Breast epithelium (tissue), 4 donors: ENCODE measurements around the gene SLC36A4. TPM values are rescaled to one million over a fixed set of nuclear protein-coding genes. Genes with fewer than 3 reads are reported as not detected.
"Not testable (repeated sequence)": the region's sequence is repeated elsewhere in the genome, so short reads cannot be mapped to it uniquely, and the experiment has no call there.

ENCODE experiments used
- DNase-seq, 2 donors: peaks; one replicate each; pipeline ENCODE4 v3.0.0-alpha.2; 2019; ENCODE audit warnings: low spot score in 2 of 2
- H3K27ac ChIP-seq, 2 donors: fragments of 200-600 bp; sonication (generic) in 1 of 2; one replicate each; pipeline ENCODE4 v1.5.1; 2016 to 2019; ENCODE audit warnings: mild to moderate bottlenecking in 1 of 2
- H3K27me3 ChIP-seq, 2 donors: fragments of 200-600 bp; sonication (generic) in 1 of 2; one replicate each; pipeline versions ENCODE4 v1.5.1 to v1.6.0; 2017 to 2019; ENCODE audit warnings: control low read depth in 1 of 2, mild to moderate bottlenecking in 1 of 2
- H3K36me3 ChIP-seq: fragments of 200-600 bp; one replicate; pipeline ENCODE4 v1.5.1; 2019
- H3K4me1 ChIP-seq, 2 donors: fragments of 200-600 bp; sonication (generic); one replicate each; pipeline ENCODE4 v1.5.1; 2016 to 2019; ENCODE audit warnings: control low read depth in 1 of 2
- H3K4me3 ChIP-seq, 3 donors: fragments of 200-600 bp; sonication (generic); 1 replicate in 2 of 3; 2 replicates in 1 of 3; pipeline ENCODE4 v1.5.1; 2016 to 2019; ENCODE audit warnings: mild to moderate bottlenecking in 3 of 3, moderate library complexity in 2 of 3
- H3K9me3 ChIP-seq, 2 donors: fragments of 200-600 bp; sonication (generic) in 1 of 2; one replicate each; pipeline ENCODE4 v1.5.1; 2016 to 2019; ENCODE audit warnings: control low read depth in 1 of 2
- POLR2A ChIP-seq: fragments of 450-650 bp; IDR thresholded peaks from one replicate; pipeline ENCODE4 v1.6.1; 2016; ENCODE audit warnings: antibody characterized with exemption, mild to moderate bottlenecking, moderate library complexity
- POLR2AphosphoS5 ChIP-seq, 3 donors: sonication (generic); formaldehyde crosslinking; IDR thresholded peaks; one replicate each; pipeline ENCODE4 v1.6.1; 2017; ENCODE audit warnings: antibody characterized with exemption in 3 of 3
- intact Hi-C: fragments of 100-400 bp; cut with DNase I; formaldehyde crosslinking; loops from one replicate; pipeline ENCODE4 v1.15.1; 2023; ENCODE audit warnings: low total_unique reads
- total RNA-seq, 3 donors: library from RNA; depleted of rRNA; stranded (reverse); fragments of >200 nt; gene quantifications; one replicate each; pipeline ENCODE4 v1.1.0, GENCODE V29; 2016
- TF ChIP-seq, protein P1 (sequence below), 3 donors: fragments of 450-650 bp; IDR thresholded peaks; one replicate each; pipeline ENCODE4 v1.5.1; 2016 to 2017; ENCODE audit warnings: antibody characterized with exemption in 3 of 3, mild to moderate bottlenecking in 3 of 3, moderate library complexity in 3 of 3

The SLC36A4 gene
- total RNA-seq, 3 donors from 2014 or later = 19.8 to 26.3 (median 21.6) TPM

DNA sequence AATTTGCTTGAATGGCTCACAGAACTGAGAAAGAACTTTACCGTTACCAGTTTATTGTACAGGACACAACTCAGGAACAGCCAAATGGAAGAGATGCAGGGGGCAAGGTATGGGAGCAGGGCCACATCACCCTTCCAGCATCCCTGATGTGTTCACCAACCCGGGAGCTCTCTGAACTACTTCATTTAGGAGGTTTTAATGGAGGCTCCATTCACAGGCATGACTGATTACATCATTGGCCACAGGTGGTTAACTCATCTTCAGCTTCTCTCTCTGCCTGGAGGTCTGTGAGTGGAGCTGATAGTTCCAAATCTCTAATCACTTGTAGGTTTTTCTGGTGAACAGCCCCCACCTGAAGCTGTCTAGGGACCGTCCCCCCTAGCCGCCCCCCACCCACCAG is 83.5 kb downstream of the SLC36A4 start:
- TF ChIP-seq, protein P1, sequence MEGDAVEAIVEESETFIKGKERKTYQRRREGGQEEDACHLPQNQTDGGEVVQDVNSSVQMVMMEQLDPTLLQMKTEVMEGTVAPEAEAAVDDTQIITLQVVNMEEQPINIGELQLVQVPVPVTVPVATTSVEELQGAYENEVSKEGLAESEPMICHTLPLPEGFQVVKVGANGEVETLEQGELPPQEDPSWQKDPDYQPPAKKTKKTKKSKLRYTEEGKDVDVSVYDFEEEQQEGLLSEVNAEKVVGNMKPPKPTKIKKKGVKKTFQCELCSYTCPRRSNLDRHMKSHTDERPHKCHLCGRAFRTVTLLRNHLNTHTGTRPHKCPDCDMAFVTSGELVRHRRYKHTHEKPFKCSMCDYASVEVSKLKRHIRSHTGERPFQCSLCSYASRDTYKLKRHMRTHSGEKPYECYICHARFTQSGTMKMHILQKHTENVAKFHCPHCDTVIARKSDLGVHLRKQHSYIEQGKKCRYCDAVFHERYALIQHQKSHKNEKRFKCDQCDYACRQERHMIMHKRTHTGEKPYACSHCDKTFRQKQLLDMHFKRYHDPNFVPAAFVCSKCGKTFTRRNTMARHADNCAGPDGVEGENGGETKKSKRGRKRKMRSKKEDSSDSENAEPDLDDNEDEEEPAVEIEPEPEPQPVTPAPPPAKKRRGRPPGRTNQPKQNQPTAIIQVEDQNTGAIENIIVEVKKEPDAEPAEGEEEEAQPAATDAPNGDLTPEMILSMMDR (IDR thresholded peaks at IDR 0.05) = no peak
- no peak for TF ChIP-seq POLR2AphosphoS5 (IDR thresholded peaks at IDR 0.05)
- TF ChIP-seq POLR2A = no peak
- peaks cover 0 to 7% of the 10 kb centered on the region in 2 donors for H3K9me3 ChIP-seq
- DNase-seq = no peak
- H3K36me3 ChIP-seq = no peaks in the 10 kb centered on the region
- no peak overlapping the region for H3K4me3 ChIP-seq
- intact Hi-C loops = no loop called here
- no peak overlapping the region for H3K27ac ChIP-seq
- no peaks in the 10 kb centered on the region for H3K27me3 ChIP-seq
- no peaks in the 10 kb centered on the region for H3K4me1 ChIP-seq

DNA sequence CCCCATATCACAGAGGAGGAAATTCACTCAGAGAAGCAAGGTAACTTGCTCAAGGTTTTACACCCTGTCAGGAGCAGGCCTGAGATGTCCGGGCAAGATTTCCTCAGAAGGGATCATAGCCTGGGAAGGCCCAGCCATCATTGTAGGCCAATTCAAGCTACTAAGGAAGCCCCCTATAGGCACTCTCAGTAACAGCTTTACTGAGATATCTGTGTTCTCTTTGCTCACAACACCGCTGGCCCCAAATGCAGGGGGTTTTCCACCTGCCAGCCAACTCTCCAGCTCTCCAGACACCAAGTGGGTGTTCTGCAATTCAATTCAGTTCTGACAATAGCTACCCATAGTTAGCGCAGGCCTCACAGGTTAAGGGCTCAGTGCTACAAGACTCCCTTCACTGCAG is 84.0 kb downstream of the SLC36A4 start:
- Histone ChIP-seq H3K27me3 (no peaks in the 10 kb centered on the region), H3K36me3 (no peaks in the 10 kb centered on the region), H3K9me3 (peaks cover 0 to 7% of the 10 kb centered on the region in 2 donors), H3K4me1 (no peaks in the 10 kb centered on the region), H3K4me3 (no peak overlapping the region), H3K27ac (no peak overlapping the region)
- DNase-seq = no peak
- intact Hi-C loops = no loop called here
- TF ChIP-seq POLR2A (no peak), POLR2AphosphoS5 (IDR thresholded peaks at IDR 0.05) (no peak)
- TF ChIP-seq, protein P1 (IDR thresholded peaks at IDR 0.05) = no peak

DNA sequence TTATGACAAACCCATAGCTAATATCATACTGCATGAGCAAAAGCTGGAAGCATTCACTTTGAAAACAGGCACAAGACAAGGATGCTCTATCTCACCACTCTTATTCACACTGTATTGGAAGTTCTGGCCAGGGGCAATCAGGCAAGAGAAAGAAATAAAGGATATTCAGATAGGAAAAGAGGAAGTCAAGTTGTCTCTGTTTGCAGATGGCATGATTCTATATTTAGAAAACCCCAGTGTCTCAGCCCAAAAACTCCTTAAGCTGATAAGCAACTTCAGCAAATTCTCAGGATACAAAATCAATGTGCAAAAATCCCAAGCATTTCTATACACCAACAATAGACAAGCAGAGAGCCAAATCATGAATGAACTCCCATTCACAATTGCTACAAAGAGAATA is 86.6 kb downstream of the SLC36A4 start:
- H3K9me3 ChIP-seq, H3K4me1 ChIP-seq, DNase-seq, H3K27me3 ChIP-seq, H3K4me3 ChIP-seq, H3K27ac ChIP-seq, intact Hi-C loops, H3K36me3 ChIP-seq: not testable (repeated sequence)

DNA sequence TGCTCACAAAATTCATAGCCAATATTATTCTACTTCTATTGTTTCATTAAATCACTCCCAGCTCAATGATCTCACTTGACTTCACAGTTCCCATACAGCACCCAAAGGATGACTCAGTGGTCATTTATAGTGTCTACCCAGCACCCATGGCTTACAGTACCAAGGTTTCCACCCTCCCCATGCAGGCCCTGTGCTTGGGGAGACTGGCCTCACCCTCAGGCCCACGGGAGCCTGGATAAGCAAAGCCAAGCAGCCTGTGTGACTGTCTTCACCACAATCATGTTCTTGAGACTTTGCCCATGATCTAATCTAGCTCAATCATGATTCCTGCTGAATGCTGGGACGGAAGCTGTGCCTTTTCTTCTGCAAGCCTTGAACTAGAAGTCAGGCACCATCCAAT is 97.6 kb downstream of the SLC36A4 start:
- Histone ChIP-seq H3K27me3 (no peaks in the 10 kb centered on the region), H3K4me1 (no peaks in the 10 kb centered on the region), H3K27ac (no peak overlapping the region), H3K36me3 (no peaks in the 10 kb centered on the region), H3K4me3 (no peak overlapping the region), H3K9me3 (no peaks in the 10 kb centered on the region)
- DNase-seq = no peak
- TF ChIP-seq POLR2AphosphoS5 (IDR thresholded peaks at IDR 0.05) (no peak), POLR2A (no peak)
- TF ChIP-seq, protein P1 (IDR thresholded peaks at IDR 0.05) = no peak
- intact Hi-C loops = no loop called here

DNA sequence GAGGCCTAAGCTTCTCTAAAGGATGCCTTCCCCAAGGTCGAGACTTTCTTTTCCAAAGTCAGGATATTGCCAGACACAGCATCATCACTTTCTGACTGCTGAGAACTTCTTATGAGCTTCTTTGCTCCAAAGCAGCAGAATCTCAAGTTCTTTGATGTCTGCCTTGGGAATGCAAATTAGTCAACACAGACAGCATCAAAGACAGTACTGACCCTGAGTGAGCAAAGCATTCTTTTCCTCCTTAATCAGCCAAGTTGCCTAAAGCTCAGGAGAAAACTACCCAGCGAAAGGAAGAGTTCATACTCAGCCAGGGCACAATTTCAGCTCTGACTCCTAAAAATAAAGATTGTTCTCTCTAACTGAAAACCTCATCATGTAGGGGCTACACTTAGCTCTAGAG is 98.0 kb downstream of the SLC36A4 start:
- Histone ChIP-seq H3K4me1 (no peaks in the 10 kb centered on the region), H3K27me3 (no peaks in the 10 kb centered on the region), H3K9me3 (no peaks in the 10 kb centered on the region), H3K4me3 (no peak overlapping the region), H3K27ac (no peak overlapping the region), H3K36me3 (no peaks in the 10 kb centered on the region)
- intact Hi-C loops = no loop called here
- TF ChIP-seq, protein P1 (IDR thresholded peaks at IDR 0.05) = no peak
- TF ChIP-seq POLR2A (no peak), POLR2AphosphoS5 (IDR thresholded peaks at IDR 0.05) (no peak)
- no peak for DNase-seq

Other genes starting within 250 kb of the SLC36A4 start
- gene MTNR1B, start 228.3 kb downstream of the SLC36A4 start, total RNA-seq = not detected
- under 1 TPM in 1 of 3 donors, not detected in 2; 0.59 TPM for gene DEUP1, start 132.8 kb upstream of the SLC36A4 start, total RNA-seq